Hippocampal formation (tissue), 2 donors: ENCODE measurements around the gene ADCY7.
"Not testable (repeated sequence)": the region's sequence is repeated elsewhere in the genome, so short reads cannot be mapped to it uniquely, and the experiment has no call there.

Experiments
- DNase-seq, 2 donors: peaks; one replicate each; lab custom pipeline; 2025; lab: John Stamatoyannopoulos, UW

ADCY7 gene

GRCh38 chr16:50338371-50339231 lies 72.2 kb downstream of the ADCY7 start:
- no peak for DNase-seq

GRCh38 chr16:50340578-50340977 lies 74.2 kb downstream of the ADCY7 start:
- no peak for DNase-seq

- DNase-seq, result not testable (repeated sequence)
These were observed 77.2 kb downstream of the ADCY7 start for GRCh38 chr16:50343566-50343965.

DNA sequence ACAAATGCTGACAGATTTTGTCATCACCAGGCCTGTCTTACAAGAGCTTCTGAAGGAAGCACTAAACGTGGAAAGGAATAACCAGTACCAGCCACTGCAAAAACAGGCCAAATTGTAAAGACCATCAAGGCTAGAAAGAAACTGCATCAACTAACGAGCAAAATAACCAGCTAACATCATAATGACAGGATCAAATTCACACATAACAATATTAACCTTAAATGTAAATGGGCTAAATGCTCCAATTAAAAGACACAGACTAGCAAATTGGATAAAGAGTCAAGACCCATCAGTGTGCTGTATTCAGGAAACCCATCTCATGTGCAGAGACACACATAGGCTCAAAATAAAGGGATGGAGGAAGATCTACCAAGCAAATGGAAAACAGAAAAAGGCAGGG lies 78.9 kb downstream of the ADCY7 start:
- DNase-seq, result not testable (repeated sequence)

DNA sequence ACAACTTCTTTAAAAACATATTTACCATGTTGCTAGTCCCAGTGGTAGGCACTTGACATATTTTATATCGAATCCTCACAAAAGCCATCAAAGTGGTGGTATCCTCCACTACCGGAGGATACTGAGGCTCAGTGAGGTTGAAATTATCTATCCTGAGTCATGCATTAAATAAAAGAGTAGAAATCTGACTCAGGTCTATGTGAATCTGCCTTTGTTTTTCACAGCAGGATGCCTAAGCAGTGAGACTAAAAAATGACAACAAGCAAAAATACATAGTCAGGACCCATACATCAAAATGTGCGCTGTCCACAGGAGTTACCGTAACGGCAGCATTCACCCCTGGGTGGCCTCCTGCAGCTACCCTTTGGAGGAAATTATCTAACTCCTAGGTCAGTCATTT lies 84.8 kb downstream of the ADCY7 start:
- DNase-seq, result no peak

DNA sequence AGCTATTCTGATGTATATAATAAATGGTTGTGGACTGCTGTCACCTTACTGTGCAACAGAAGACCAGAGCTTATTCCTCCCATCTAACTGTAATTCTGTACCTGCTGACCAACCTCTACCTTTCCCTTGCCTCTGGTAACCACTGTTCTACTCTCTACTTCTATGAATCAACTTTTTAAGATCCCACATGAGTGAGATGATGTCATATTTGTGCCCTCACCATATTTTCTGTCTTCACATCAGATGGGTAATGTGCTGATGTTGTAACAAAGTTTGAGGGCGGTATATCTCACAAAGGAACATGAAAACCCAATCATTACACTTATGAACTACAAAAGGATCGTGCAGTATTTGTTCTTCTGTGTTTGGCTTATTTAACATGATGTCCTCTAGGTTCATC lies 85.6 kb downstream of the ADCY7 start:
- DNase-seq, result no peak

DNA sequence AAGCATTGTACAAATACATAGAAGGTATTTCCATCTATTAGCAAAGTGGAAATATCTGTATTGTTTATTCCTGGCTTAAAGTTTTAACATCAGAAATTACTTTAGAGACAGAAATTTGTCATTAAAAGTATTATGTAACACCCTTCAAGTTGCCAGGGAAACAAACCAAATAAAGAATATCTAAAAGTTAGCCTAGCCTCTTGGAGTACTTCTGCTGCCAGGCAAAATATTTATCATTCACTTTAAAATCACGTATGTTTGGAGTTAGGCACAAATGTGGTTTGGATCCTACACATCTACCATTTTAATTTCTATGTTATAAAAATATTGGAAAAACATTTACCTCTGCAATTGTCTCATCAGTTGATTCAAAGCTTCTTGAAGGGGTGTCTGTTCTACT lies 87.7 kb downstream of the ADCY7 start:
- DNase-seq, result no peak

GRCh38 chr16:50354629-50355456 lies 88.5 kb downstream of the ADCY7 start:
- DNase-seq, result no peak

GRCh38 chr16:50359626-50360025 lies 93.3 kb downstream of the ADCY7 start:
- no peak for DNase-seq

GRCh38 chr16:50360033-50360778 lies 93.9 kb downstream of the ADCY7 start:
- DNase-seq, result no peak

DNA sequence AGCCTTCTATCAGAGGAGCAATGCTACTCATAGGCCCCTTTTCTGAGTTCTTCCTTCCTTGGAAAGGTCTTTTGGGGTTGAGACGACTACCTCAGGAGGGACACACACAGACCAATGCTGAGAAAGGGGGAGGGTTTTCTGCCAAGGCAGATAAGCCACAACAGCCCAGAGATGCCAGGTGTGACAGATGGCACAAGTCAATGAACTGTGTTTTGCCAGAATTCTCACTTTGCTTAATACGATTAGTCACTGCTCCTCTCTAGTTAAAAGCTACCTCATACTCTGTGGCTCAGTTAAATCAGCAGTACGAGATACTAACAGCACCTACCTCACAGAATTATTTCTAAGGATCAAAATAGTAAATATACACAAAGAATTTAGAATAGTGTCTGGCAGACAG lies 94.4 kb downstream of the ADCY7 start:
- no peak for DNase-seq

GRCh38 chr16:50363656-50364055 lies 97.3 kb downstream of the ADCY7 start:
- no peak for DNase-seq

DNA sequence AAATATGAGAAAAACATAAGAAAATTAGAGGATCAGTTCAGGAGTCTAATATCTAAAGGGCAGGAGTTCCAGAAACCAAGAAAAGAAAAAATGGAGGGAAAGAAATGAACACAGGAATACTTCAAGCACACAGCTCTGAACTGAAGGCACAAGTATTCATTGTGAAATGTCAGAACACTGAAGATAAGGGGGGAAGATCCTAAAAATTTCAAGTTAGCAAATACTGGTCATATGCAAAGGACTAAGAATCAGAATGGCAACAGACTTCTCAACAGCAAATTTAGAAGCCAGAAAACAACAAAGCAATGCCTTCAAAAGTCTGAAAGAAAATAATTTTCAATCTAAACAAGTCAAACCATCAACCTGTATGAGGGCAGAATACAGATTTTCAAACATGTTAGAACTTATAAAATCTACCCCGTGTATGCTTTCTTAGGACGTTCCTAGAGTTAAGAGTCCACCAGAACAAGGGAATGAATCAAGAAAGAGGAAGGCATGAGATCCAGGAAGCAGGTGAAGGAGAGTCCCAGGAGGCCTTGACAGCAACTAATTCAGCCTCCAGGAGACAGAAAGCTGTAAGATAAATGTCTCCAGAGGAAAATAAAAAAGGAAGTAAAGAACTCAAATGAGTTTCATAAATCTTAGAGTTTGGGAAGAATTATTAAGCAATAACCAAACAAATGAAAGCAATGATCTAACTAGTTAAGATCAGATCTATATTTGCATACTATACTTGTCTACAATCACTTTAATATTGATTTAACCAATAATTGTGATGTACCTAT lies 99.6 kb downstream of the ADCY7 start:
- no peak for DNase-seq
